HUES64 (cell line): ENCODE data around the gene PTPRB.

Experiments used
- H3K27ac ChIP-seq: 2 replicates; pipeline ENCODE4 v1.7.0; 2013; ENCODE audit warnings: low read depth, low read length, inconsistent platforms
- H3K27me3 ChIP-seq: 2 replicates; pipeline ENCODE4 v1.6.1; 2013; ENCODE audit warnings: mild to moderate bottlenecking, low read length; ENCODE audit not compliant: insufficient read depth
- H3K36me3 ChIP-seq: 2 replicates; pipeline ENCODE4 v1.6.1; 2013; ENCODE audit warnings: mild to moderate bottlenecking, low read length; ENCODE audit not compliant: insufficient read depth
- H3K4me1 ChIP-seq: 2 replicates; pipeline ENCODE4 v1.6.1; 2013; ENCODE audit warnings: mild to moderate bottlenecking, low read length, moderate library complexity; ENCODE audit not compliant: insufficient read depth
- H3K4me3 ChIP-seq: 2 replicates; pipeline ENCODE4 v1.5.1; 2013; ENCODE audit warnings: mild to moderate bottlenecking, low read length, moderate library complexity
- H3K9ac ChIP-seq: 2 replicates; pipeline ENCODE4 v1.6.1; 2013; ENCODE audit warnings: mild to moderate bottlenecking, low read depth, low read length
- H3K9me3 ChIP-seq: 2 replicates; pipeline ENCODE4 v1.6.1; 2013; ENCODE audit warnings: low read depth, low read length; ENCODE audit not compliant: insufficient read depth
- WGBS: fragments of 150-250, 120-280 bp; methylation state at CpG from one replicate; pipeline ENCODE4 v1.1.7; 2013; ENCODE audit warnings: missing lambda C conversion rate; 5-methylcytosine and 5-hydroxymethylcytosine counted together

Gene PTPRB

DNA sequence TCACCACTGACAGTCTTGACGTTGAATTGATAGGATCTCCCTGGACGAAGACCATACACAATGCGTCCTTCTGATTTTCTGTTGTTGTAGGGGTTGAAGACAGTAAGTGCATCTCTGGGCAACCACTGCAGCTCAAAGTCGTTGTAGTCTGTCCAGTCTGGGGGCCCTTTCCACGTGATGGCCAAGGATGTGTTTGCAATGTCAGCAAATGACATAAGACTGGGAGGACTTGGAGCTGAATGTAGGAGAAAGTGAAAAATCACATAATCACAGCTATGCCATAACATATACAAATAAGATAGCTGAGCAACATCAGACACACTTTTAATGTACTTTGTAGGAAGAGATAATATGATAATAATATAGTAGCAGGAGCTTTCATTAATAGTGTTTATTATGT lies 77.8 kb downstream of the PTPRB start:
- no peaks in the 10 kb centered on the region for H3K27me3 ChIP-seq
- H3K4me3 ChIP-seq = no peak overlapping the region
- peaks cover 13% of the 10 kb centered on the region for H3K4me1 ChIP-seq
- no peak overlapping the region for H3K9ac ChIP-seq
- no peaks in the 10 kb centered on the region for H3K9me3 ChIP-seq
- 91% methylated on average over 5 of the region's 5 CpGs for WGBS
- no peaks in the 10 kb centered on the region for H3K36me3 ChIP-seq
- H3K27ac ChIP-seq = no peak overlapping the region

DNA sequence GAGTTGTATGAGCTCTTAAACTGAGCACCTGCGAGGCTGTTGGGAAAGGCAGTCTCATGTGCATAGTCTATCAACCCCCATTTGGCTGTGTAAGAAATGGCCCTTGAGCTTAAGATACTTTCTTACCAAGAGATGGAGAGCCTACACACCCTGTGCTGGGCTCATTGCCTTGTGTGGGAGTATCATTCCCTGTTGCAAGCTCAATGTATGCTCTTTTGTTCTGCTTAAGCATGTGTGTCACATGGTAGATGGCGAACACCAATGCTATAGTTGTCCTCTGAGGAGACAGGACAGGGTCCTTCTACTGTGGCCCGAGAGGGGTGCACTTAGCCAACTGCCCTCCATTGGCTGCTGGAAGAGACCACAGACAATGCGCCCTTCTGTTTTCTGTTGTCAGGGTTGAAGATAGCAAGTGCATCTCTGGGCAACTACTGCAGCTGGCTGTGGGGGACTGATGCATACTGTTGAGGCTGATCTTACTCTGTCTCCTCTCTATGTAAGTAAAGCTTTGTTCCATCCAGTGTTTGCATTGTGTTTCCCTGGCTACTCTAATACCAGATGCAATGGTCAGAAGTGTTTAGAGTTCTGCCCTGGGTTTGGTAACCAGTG lies 79.5 kb downstream of the PTPRB start:
- no peak overlapping the region for H3K9ac ChIP-seq
- H3K4me3 ChIP-seq = no peak overlapping the region
- H3K4me1 ChIP-seq = peaks cover 13% of the 10 kb centered on the region
- H3K27ac ChIP-seq = no peak overlapping the region
- whole genome bisulfite sequencing = 93% methylated on average over 4 of the region's 4 CpGs
- H3K36me3 ChIP-seq = no peaks in the 10 kb centered on the region
- no peaks in the 10 kb centered on the region for H3K27me3 ChIP-seq
- H3K9me3 ChIP-seq = no peaks in the 10 kb centered on the region

DNA sequence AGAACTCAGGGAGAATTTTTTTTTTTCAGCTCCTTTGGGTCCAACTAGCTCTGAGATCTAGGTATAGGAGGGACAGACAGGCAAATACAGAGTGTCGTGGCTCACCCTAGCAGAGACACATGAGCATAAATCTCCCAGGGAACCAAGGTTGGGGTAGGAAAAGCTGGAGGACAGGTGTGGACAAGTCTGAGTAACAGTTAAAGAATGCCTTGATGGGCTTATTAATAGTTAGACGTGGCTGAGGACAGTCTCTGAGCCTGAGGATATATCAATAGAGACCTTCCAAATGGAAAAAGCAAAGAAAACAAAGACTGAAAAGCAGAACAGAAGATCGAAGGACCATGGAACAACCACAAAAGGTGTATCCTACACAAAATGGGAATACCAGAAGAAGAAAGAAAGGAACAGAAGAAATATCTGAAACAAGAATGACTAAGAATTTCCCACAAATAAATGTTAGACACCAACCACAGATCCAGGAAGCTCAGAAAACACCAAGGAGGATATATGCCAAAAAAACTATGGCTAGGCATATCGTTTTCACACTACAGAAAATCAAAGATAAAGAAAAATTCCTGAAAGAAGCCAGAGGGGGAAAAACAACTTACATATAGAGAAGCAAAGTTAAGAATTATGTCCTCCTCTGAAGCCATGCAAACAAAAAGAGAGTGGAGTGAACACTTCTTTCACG lies 80.9 kb downstream of the PTPRB start:
- Histone ChIP-seq H3K27me3 (no peaks in the 10 kb centered on the region), H3K4me1 (peaks cover 13% of the 10 kb centered on the region), H3K9ac (no peak overlapping the region), H3K9me3 (no peaks in the 10 kb centered on the region), H3K27ac (no peak overlapping the region), H3K36me3 (no peaks in the 10 kb centered on the region), H3K4me3 (no peak overlapping the region)
- 84% methylated on average over 5 of the region's 5 CpGs for WGBS

DNA sequence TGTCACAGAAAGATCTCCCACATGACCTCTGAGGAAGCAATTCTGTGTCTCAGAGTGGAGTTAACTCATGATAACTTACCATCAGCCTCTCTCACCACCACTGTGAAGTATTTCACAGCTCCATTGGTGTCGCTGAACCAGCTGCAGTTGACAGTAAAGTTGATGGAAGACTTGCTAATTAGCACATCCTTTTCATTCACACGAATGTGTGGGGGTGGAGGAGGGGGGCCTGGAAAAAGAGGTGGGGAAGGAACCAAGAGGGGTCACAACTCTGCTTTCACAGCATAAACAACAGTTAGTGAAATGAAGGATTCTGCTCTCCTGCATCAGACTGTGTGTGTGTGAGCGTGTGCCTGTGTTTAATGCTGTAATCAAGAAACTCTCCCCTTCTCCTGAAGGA lies 82.1 kb downstream of the PTPRB start:
- 40% methylated on average over 2 of the region's 3 CpGs for WGBS

DNA sequence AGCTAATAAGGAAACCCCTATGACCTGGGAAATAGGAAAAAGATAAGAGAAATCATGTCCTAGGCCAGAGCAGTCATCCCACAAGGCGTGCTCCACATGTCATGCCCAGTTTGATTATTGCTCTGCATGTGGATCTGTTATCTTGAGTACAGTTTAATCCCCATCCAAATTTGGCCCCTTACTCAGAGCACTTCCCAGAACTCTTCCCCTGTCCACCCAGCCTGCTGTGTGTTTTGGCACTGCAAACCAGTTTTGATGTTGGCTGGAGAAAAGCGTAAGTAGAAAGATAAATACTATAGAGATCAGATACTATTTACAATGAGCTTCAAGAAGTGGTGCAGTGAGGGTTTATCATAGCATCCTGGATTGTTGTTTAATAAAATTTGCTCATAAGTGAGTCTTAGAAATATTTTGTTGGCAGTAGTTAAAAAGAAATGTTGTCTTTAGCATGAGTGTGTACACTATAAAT lies 83.8 kb downstream of the PTPRB start:
- no peaks in the 10 kb centered on the region for H3K27me3 ChIP-seq
- H3K4me1 ChIP-seq = peaks cover 13% of the 10 kb centered on the region
- H3K9ac ChIP-seq = no peak overlapping the region
- 98% methylated on average over 2 of the region's 2 CpGs for WGBS
- H3K9me3 ChIP-seq = no peaks in the 10 kb centered on the region
- no peaks in the 10 kb centered on the region for H3K36me3 ChIP-seq
- no peak overlapping the region for H3K4me3 ChIP-seq
- H3K27ac ChIP-seq = no peak overlapping the region

More for the DNA sequence above, 82.1 kb downstream of the PTPRB start:
- Histone ChIP-seq H3K9ac (no peak overlapping the region), H3K4me1 (peaks cover 13% of the 10 kb centered on the region), H3K27me3 (no peaks in the 10 kb centered on the region), H3K9me3 (no peaks in the 10 kb centered on the region), H3K36me3 (no peaks in the 10 kb centered on the region), H3K27ac (no peak overlapping the region), H3K4me3 (no peak overlapping the region)

DNA sequence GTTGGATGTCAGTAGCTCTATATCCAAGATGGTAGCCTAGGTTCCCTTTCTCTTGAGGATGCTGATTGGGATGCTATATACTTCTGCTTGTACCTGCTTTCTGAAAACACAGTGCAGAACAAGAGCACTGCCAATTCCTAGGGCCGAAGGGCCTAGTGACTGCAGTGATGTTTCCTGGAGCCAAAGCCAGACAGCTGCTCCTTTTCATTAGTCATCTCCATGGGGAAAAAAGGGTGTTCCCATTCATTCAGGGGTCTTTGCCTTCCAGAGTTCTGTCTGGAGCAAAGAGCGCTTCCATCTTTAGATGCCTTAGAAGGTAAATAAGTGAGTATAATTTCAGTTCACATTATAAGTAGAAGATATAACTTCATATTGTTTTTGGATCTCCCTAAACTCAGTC lies 85.5 kb downstream of the PTPRB start:
- Histone ChIP-seq H3K27me3 (no peaks in the 10 kb centered on the region), H3K27ac (no peak overlapping the region), H3K9me3 (no peaks in the 10 kb centered on the region), H3K4me3 (no peak overlapping the region), H3K9ac (no peak overlapping the region), H3K4me1 (peaks cover 13% of the 10 kb centered on the region), H3K36me3 (no peaks in the 10 kb centered on the region)
- 96% methylated on average over 1 of the region's 2 CpGs for WGBS

DNA sequence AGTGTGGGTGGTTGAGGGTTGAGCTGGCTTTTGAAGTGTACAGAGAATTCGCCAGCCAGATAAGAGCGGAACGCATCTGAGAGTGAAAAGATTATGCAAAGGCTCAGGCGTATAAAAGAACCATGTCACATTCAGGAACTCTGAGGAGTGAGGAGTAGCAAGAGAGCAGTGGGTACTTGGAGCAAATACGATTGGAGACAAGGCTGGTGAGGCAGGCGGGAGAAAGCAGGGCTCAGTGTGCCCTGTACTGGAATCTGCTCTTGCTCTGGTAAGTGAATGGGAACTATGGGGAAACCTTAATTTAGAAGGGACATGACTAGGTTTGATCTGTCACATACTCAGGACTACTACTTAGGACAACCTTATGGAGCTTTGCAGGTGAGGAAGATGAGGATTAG lies 87.0 kb downstream of the PTPRB start:
- Histone ChIP-seq H3K27me3 (no peaks in the 10 kb centered on the region), H3K36me3 (no peaks in the 10 kb centered on the region), H3K4me1 (peaks cover 8% of the 10 kb centered on the region), H3K4me3 (no peak overlapping the region), H3K9ac (no peak overlapping the region), H3K9me3 (no peaks in the 10 kb centered on the region), H3K27ac (no peak overlapping the region)
- WGBS = 92% methylated on average over 5 of the region's 6 CpGs

DNA sequence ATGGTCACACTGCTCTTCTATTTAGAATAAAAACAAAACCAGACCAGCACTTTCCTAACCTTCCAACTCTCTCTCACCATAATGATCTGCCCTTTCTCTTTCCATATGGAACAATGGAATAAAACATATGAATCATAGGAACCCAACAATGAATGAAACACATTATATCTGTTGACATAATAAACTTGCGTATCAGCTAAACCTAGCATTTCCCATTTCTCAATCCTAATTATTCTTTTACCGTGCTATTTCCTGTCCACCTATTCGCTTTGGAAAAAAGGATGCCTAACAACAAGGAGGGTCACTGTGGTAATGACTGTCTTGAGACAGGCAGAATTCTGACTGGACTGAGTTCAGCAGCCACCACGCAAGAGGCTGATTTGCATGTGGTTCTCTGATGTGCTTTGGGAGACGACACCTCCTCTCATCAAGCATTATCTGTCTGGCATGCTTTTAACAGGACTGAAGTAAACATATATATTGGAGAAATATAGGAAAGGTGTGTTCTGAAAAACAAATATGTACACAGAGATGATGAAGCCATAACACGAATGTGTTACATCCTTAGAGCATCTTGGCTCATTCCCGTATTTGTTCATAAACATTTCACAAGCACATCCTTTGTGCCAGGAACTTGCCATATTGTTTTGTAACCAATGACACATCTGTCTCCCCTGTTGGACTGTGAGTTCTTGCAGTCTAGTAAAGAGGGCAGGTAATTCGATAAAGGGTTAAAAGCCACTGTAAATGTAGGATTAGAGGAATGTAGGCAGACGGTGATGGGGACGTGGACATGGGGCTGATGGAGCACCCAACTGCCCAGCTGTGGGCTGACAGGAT lies 87.7 kb downstream of the PTPRB start:
- H3K9me3 ChIP-seq = no peaks in the 10 kb centered on the region
- 0 out of 2 replicates have a peak, but pooled peaks cover 2% of the 10 kb centered on the region for H3K4me1 ChIP-seq
- H3K9ac ChIP-seq = no peak overlapping the region
- no peak overlapping the region for H3K4me3 ChIP-seq
- H3K27me3 ChIP-seq = no peaks in the 10 kb centered on the region
- WGBS = 96% methylated on average over 9 of the region's 10 CpGs
- H3K27ac ChIP-seq = no peak overlapping the region
- H3K36me3 ChIP-seq = no peaks in the 10 kb centered on the region

DNA sequence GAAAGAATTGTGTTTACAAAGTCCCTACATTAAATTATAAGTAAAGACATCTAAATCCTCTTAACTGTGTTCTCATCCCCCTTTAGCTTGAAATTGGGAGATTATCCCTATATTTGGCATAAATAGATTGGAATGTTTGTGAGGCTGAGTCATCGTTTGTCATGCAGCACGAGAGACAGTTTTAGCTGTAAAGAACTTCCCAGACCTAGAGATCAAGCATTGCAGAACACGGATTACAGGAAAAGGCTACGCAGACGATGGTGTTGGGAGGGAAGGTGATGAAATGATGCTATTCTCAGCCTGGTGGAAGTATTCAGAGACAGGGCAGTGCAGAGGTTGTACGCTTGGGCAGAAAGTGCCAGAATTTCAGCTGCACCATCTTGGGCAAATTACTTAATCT lies 93.8 kb downstream of the PTPRB start:
- Histone ChIP-seq H3K4me1 (peaks cover 8% of the 10 kb centered on the region; the same call in 1 of the 2 replicates), H3K9ac (no peak overlapping the region), H3K9me3 (no peaks in the 10 kb centered on the region), H3K36me3 (no peaks in the 10 kb centered on the region), H3K4me3 (no peak overlapping the region), H3K27ac (no peak overlapping the region), H3K27me3 (no peaks in the 10 kb centered on the region)
- WGBS = 72% methylated on average over 6 of the region's 6 CpGs

DNA sequence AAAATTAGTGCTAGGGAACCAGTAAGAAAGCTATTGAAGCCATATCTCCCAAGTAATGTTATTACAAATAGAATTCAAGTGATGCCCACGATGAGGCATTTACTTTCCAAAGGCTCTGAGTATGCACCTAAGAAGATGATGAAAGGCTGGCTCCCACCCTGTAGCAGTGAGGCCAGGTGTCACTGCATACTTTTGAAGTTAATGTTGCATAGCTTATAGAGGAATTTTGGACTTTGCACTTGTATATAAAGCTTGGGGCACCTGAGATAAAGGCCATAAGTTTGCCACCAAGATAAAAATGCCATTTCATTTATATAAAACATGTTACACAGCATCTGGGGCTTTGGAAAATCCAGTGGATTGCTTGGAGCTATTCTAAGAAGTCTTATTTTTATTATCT lies 96.2 kb downstream of the PTPRB start:
- Histone ChIP-seq H3K9me3 (no peaks in the 10 kb centered on the region), H3K4me1 (peaks cover 8% of the 10 kb centered on the region; the same call in 1 of the 2 replicates), H3K27me3 (no peaks in the 10 kb centered on the region), H3K9ac (no peak overlapping the region), H3K27ac (no peak overlapping the region), H3K36me3 (no peaks in the 10 kb centered on the region), H3K4me3 (no peak overlapping the region)
- 78% methylated on average over 1 of the region's 1 CpG for WGBS

DNA sequence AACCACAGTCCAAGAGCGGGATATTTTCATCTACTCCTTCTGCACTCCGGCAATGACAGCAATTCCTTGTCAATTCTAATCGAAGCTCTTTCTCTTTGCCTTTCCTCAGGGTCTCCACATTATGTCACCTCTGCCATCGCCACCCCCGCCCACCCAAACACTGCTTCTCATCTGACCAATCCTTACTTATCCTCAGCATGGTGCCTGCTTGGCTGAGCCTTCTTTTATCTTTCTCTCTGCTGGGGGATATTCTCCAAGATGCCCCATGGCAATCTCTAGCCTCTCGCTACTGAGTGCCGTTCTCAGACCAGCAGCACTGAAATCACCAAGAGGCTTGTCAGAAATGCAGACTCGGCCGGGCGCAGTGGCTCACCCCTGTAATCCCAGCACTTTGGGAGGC lies 100.6 kb downstream of the PTPRB start:
- Histone ChIP-seq H3K9ac (no peak overlapping the region), H3K36me3 (no peaks in the 10 kb centered on the region), H3K9me3 (no peaks in the 10 kb centered on the region), H3K27me3 (no peaks in the 10 kb centered on the region), H3K4me3 (no peak overlapping the region), H3K4me1 (no peaks in the 10 kb centered on the region), H3K27ac (no peak overlapping the region)
- 90% methylated on average over 10 of the region's 10 CpGs for WGBS
